ENCODE measurements around the gene ZBTB7A.

GRCh38 chr19:4044990-4045465 is 21.7 kb downstream of the ZBTB7A start:
- TF ChIP-seq GATA2 (IDR thresholded peaks at IDR 0.05; ENCODE audit: low read depth, low read length) (no peak), GATA3 (IDR thresholded peaks at IDR 0.05; ENCODE audit: low read depth, low read length) (no peak)

All from SH-SY5Y (cell line).